Measurements from ENCODE around the gene MTCL3.

The MTCL3 gene

DNA sequence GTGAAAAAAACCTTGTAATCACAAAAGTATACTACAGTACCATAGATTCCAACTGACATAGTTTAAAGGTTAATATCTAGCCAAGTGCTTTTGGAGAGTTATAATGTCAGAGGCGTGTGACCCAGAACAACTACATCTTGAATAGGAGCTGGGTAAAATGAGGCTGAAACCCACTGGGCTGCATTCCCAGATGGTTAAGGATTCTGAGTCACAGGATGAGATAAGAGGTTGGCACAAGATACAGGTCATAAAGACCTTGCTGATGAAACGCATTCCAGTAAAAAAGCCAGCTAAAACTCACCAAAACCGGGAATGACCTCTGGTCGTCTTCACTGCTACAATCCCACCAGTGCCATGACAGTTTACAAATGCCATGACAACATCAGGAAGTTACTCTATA lies 37.5 kb downstream of the MTCL3 start:
- TF ChIP-seq, protein P1, sequence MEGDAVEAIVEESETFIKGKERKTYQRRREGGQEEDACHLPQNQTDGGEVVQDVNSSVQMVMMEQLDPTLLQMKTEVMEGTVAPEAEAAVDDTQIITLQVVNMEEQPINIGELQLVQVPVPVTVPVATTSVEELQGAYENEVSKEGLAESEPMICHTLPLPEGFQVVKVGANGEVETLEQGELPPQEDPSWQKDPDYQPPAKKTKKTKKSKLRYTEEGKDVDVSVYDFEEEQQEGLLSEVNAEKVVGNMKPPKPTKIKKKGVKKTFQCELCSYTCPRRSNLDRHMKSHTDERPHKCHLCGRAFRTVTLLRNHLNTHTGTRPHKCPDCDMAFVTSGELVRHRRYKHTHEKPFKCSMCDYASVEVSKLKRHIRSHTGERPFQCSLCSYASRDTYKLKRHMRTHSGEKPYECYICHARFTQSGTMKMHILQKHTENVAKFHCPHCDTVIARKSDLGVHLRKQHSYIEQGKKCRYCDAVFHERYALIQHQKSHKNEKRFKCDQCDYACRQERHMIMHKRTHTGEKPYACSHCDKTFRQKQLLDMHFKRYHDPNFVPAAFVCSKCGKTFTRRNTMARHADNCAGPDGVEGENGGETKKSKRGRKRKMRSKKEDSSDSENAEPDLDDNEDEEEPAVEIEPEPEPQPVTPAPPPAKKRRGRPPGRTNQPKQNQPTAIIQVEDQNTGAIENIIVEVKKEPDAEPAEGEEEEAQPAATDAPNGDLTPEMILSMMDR (IDR thresholded peaks at IDR 0.05) = no peak

DNA sequence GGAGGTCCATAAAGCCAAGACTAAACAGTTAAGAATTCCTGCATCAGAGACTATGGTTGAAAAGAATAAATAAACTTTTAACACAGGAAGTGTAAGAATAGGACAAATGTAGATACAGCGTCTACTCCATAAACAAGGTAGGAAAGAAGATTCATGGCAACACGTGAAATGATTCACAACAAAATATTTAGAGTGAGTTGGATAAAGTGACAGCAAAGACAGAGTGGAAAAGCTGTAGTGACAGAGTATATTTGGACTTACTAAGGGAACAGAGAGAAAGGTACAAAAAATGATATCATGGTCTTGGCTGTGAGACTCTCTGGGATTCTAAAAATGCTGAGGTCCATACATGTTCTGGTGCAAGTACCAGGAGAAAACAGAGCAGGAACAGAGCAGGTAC lies 38.0 kb downstream of the MTCL3 start:
- TF ChIP-seq, protein P1 (IDR thresholded peaks at IDR 0.05) = no peak

DNA sequence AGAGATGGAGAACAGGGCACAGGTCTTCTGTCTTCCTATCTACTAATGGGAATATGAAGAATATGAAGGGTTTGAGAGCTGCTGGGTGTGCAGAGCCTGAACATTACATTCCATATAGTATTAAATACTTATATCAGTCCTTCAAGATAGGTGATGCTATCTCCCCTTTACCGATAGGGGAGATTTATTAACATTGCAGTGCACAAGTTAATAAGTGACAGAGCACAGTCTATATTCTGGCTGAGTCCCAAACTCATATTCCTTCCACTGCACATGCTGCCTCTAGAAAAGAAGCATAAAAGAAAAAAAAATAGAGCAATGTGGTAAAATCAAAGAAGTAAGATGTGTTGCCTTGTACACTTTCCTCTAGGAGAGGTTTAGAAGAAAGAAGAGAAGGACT lies 41.5 kb downstream of the MTCL3 start:
- TF ChIP-seq, protein P1 (IDR thresholded peaks at IDR 0.05) = no peak

DNA sequence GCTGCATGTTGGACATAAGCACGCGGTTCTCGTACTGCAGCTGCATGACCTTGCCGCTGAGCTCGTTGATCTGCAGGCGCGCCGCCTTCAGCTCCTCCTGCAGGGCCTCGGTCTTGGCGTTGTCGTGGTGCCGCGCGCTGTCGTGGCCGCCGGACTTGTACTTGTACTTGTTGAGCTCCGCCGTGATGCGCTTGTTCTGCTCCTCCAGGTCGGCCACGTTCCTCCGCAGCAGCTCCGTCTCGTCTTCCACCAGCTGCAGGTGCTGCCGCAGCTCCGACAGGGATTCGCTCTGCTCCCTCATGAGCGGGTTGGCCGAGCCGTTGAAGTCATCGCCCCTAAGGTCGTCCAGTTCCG lies 43.3 kb downstream of the MTCL3 start:
- TF ChIP-seq, protein P1 (IDR thresholded peaks at IDR 0.05) = no peak

DNA sequence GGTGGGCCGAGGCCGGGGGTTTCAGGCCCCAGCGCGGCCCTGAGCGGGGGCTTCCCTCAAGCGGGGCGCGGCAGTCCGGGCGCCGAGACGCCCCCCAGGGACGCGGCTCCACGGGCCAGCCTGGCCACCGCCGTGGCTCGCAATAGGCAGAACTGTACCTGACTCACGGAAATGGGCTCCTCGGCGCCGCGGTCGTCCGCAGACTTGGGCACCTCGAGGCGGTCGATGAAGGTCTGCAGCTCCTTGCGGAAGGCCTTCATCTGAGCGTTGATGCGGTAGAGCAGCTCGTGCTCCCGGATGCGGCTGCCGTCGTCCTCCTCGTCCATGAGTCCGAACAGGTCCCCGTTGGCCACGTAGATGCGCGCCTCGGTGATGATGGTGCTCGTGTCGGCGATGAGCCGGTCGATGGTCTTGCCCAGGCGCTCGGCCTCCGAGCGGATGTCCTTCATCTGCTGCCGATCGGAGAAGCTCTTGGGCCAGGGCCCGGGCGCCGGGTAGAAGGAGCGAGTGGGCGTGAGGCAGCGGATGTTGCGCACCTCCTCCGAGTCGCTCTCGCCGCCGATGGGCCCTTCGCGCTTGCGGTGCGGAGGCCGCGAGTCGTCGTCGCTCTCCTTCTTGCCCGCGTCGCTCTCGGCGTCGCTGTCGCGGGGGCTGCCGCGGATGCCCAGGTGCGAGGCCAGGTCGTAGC lies 43.9 kb downstream of the MTCL3 start:
- TF ChIP-seq, protein P1 (IDR thresholded peaks at IDR 0.05) = no peak

DNA sequence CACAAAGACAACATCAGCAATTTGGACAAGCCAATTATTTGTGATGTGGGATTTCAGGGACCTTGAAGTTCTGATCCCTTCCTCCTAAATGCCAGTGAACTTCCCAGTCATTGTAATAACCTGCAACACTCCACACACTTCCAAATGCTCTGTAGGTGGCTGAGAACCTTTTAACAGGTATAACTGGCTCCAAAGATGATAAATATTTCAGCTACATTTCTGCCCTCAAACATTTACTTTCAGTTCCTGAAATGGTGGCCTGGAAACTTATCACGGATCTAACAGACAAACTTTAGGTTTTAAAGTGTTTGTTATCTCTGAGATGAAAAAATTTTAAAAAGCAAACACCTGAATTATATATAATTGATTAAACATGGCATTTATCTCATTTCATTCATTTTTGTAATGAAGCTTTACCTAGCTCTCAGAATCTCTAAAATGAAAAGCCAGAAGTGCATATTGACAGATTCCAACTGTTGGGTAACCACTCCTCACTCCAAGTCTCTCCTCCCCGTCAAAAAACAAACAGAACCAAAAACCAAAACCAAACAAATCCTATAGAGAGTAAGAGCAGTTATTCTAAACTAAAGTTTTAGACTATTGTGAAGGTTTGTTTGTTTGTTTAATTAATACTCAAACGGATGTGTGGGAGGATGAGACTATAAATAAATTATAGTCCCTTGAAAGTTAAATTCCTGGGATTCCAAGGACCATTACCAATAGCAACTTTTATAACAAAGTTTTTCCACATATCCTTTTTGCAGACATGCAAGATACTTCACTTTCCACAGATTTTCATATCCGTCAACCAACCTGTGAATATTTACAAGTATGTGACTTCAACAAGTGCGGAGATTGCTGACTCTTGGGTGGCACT lies 47.5 kb downstream of the MTCL3 start:
- TF ChIP-seq, protein P1 (IDR thresholded peaks at IDR 0.05) = no peak

DNA sequence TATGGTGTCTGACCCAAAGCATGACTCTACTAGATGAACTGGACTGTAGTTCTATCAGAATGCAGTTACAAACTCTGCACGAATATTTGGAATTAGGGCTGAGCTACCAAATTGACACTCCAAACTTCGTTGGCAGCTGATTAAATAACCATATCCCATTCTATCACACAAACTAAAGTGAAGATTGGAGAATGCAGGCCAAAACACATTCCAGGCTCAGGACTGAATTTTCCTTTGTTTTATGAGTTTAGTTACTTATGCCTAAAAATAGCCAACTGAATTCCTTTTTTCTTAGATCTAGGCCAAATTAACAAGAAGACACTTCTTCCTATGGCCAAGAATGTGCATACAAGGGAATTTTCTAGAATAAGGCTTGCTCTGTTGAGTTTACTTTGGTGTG lies 50.2 kb downstream of the MTCL3 start:
- TF ChIP-seq, protein P1 (IDR thresholded peaks at IDR 0.05) = no peak

All from LNCAP (cell line).